HuH-7 (cell line): ENCODE measurements around the gene HIRA.
"Not testable (repeated sequence)": the region's sequence is repeated elsewhere in the genome, so short reads cannot be mapped to it uniquely, and the experiment has no call there.

Experiments used
- DNase-seq: peaks from one replicate; pipeline ENCODE4 v3.0.0; 2011; ENCODE audit warnings: low spot score

Gene HIRA

DNA sequence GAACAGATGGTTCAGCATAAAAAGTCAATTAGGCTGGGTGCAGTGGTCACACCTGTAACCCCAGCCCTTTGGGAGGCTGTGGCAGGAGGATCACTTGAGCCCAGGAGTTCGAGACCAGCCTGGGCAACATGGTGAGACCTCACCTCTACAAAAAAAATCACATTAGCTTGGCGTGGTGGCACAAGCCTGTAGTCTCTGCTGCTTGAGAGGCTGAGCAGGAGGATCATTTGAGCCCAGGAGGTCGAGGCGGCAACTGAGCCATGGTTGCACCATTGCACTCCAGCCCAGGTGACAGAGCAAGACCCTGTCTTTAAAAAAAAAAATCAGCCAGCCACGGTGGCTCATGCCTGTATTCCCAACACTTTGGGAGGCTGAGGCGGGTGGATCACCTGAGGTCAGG, 108.1 kb downstream of the HIRA start:
- DNase-seq: not testable (repeated sequence)

DNA sequence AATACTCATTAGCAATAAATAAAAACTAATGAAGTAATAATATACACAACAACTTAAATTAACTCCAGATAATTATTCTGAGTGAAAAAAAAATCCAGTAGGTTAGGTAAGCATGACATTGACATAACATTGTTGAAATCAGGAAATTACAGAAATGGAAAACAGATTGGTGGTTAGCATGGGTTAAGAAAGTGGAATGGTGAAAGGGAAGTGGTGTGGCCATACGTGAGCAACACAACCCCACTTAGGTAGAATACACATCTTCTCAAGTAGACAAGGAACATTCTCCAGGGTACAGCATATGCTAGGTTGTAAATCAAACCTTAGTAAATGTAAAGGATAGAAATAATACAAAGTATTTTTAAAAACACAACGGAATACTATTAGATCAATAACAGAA, 109.8 kb downstream of the HIRA start:
- no peak for DNase-seq

DNA sequence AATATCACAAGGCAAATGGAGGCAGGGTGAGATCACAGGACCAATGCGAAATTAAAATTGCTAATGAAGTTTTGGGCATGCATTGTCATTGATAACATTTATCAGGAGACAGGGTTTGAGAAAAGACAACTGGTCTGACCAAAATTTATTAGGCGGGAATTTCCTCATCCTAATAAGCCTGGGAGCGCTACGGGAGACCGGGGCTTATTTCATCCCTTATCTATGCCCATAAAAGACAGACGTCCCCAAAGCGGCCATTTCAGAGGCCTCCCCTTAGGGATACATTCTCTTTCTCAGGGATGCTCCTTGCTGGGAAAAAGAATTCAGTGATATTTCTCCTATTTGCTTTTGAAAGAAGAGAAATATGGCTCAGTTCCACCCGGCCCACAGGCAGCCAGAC, 111.4 kb downstream of the HIRA start:
- not testable (repeated sequence) for DNase-seq

DNA sequence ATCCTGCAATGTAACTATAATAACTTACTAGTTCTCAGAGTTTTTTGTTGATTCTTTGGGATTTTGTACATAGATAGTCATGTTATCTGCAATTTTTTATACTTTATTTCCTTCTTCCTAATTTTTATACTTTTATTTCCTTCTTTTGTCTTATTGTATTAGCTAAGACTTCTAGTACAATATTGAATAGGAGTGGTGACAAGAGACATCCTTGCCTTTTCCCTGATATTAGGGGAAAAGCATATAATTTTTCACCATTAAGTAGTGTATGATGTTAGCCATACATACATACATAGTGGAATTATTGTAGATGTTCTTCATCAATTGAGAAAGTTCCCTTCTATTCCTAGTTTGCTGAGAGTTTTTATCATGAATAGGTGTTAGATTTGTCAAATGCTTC, 112.3 kb downstream of the HIRA start:
- no peak for DNase-seq

DNA sequence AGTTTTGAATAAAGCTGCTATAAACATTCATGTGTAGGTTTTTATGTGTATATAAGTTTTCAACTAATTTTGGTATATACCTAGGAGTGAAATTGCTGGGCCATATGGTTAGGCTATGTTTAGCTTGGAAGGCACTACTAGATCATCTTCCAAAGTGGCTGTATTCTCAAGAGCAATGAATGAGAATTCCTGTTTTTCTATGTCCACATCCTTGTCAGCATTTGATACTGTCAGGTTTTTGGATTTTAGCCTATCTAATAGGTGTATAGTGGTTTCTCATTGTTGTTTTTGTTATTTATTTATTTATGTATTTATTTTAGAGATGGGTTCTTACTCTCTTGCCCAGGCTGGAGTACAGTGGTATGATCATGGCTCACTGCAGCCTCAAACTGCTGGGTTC, 113.7 kb downstream of the HIRA start:
- DNase-seq: no peak

DNA sequence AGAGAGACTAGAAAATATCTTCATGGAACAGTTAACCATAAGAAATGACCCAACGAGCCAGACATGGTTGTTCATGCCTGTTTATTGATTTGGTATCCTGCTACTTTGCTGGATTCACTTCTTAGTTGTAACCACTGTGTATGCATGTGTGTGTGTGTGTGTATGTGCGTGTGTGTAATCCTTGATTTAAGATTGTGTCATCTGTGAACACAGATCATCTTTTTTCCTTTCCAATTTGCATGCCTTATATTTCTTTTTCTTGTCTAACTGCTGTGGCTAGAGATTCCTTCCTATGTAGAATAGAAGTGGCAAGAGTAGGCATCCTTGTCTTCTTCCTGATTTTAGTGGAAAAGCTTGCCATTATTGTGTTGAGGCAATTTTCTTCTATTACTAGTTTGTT, 123.7 kb downstream of the HIRA start:
- DNase-seq: no peak

DNA sequence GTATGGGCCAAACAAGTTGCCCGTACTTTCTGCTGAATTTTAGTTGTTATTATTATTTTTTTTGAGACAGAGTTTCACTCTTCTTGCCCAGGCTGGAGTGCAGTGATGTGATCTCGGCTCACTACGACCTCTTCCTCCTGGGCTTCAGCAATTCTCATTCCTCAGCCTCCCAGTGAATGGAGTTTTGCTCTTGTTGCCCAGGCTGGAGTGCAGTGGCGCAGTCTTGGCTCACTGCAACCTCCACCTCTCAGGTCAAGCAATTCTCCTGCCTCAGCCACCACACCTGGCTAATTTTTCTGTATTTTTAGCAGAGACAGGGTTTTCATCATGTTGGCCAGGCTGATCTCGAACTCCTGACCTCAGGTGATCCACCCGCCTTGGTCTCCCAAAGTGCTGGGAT, 125.0 kb downstream of the HIRA start:
- not testable (repeated sequence) for DNase-seq

DNA sequence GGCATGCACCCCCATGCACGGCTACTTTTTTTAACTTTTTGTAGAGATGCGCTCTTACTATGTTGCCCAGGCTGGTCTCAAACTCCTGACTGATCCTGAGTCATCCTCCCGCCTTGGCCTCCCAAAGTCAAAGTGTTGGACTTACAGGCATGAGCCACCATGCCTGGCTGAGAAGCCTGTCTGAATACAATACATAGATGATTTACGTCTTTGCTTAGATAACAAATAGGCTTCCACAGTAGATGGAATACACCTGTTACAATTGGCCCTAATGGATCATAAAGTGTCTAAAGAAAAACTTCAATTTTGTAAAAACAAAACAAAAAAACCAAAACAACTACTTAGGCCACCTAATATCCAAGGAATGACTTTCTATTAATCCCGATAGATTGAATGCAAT, 127.0 kb downstream of the HIRA start:
- DNase-seq: no peak

DNA sequence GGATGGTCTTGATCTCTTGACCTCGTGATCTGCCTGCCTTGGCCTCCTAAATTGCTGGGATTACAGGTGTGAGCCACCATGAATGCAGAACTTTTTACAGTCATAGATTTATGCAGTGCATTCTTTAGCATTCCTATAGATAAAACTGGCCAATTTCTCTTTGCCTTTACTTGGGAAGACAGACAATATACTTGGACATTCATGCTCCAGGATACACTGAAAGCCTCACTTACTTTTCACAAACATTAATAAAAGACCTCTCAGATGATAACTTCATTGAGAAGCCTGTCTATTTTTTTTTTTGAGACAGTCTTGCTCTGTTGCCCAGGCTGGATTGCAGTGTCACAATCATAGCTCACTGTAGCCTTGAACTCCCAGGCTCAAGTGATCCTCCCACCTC, 127.7 kb downstream of the HIRA start:
- DNase-seq: no peak

DNA sequence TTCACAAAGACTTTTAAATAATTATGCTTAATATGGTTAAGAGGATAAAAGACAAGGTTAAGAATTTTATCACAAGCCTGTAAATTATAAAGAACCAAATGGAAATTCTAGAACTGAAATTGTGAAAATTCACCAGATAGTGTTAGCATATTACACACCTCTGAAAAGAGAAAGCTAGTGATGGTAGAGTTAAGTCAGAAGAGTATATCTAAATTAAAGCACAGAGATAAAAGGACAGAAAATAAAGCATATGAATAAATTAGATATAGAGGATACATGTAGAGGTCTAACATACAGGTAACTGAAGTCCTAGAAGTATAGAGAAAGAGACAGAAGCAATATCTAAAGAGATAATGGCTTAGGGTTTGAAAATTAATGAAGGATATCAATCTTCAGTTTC, 135.8 kb downstream of the HIRA start:
- no peak for DNase-seq

DNA sequence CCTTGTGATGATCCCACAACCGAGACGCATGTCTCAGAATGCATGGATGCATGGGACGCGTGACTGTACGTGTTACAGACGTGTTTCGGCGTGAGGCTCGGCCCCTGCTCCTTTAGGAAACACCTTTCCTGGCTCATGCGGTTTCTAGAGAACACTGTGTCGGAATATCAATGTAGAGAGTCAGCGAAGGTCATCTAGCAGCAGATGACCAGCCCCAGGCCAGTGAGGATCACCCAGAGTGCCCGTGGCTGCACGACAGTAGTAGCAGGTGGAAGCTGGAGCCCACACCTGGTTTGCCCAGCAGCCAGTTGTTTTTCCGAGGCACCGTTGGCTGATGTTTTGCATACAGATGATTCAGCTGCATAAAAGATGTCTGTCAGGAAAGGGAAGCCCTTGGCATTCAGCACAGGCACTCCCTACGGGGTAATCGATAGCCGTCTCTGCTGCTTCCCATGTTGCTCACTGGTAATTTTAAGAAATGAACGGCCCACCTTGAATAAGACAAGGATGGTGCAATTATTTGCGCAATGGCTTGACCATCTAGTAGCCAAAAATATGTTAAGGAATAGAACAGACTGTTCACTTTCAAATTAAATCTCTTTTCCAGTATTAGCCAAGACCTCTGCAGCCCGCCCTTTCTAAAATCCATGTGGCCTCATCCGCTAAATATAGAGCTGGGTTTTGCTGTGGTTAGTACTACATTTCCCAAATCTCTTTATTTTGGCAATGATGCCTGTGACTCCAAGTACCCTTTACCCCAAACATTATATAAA, 138.9 kb downstream of the HIRA start:
- DNase-seq: no peak

DNA sequence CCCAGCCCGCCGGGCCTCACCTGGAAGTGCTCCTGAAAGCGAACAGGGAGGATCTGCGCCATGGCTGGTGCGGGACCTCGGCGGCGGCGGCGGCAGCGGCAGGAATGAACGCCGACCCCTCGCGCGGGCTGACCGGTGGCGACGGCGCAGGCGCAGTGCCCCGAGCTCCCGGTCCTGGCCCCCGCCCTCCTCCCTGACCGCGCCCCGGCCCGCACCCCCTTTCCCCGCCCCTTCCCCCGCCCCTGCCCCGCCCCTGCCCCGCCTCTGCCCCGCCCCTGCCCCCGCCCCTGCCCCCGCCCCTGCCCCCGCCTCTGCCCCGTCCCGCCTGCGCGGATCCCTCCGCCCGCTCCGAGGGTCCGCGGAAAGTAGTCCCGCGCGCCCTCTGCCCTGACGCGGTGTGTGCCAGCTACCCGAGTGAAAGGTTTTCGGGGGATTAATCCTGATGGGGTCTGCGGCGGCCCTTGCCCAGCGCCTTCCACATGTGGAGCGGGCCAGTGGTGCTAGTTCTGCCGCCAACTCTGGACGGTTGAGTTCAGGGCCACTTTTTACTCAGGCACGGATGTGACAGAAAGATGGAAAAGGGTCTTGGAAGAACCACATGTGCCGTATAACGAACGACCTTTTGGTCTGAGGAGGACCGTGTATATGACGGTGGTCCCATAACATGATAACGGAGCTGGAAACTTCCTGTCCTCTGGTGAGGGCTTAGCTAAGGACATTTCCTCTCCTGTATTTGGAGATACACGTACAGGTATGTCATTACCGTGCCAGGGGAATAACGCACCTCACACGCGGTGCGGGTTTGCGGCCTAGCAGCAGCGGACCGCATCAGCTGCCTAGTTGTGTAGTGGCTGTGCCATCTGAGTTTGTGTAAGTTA, 139.7 kb downstream of the HIRA start, which contains the start of gene CLTCL1:
Gene CLTCL1 (minus strand): TSS at position 140 of the 878 bp plus-strand sequence. CDS start 78 bp downstream, at position 62.
- DNase-seq: peak; percentile 91

DNA sequence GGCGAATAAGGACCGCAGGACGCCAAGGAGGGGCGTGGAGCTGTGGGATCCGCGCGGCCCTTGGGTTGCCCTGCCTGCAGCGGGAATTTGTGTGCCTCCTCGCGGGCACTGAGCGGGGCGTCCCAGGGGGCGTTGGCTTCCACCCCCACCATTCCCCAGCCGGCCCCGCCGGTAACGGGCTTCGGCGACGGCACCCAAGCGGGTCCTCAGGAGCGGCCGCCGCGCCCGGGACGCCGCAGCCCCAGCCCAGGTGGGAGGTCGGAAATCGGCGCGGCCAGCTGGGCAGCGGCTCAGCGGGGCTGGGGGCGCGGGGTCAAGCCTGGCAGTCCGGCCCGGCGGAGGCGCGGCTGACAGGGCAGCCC, 140.3 kb downstream of the HIRA start:
- no peak for DNase-seq

DNA sequence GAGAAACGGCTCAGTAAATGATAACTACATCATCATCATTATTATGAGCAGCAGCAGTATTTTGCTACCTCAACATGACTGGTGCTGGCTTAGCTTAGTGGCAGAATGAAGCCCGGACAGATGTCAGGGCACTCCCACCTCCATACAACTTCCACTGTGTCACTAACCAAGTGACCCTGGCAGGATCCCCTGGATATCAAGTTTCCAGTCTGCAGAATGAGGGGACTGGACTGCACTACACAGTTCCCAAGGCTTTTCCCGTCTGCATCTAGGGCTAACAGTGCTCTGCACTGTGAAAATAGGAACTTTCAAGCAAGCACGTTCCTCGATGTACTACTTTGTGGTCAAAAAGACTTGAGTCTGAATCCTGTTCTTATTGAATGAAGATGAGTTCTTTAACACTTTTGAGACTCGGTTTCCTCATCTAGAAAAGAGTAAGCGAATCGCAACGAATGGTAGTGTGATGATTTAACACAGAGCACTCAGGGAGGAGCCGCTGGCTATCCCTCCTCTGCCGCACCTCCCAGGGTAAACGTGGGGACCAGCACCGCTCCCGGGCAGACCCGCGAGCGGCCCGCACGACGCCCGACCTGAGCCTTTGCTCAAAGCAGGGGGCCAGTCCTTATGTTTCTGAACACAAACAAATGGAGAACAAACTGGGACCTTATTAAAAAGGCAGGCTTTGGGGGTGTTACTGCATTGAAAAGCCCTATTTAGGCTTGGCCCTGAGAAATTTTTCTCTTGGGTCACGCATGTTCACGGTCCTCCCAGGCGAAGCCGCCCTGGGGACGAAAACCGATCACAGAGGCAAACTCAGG, 140.9 kb downstream of the HIRA start:
- peak; percentile 43 for DNase-seq

DNA sequence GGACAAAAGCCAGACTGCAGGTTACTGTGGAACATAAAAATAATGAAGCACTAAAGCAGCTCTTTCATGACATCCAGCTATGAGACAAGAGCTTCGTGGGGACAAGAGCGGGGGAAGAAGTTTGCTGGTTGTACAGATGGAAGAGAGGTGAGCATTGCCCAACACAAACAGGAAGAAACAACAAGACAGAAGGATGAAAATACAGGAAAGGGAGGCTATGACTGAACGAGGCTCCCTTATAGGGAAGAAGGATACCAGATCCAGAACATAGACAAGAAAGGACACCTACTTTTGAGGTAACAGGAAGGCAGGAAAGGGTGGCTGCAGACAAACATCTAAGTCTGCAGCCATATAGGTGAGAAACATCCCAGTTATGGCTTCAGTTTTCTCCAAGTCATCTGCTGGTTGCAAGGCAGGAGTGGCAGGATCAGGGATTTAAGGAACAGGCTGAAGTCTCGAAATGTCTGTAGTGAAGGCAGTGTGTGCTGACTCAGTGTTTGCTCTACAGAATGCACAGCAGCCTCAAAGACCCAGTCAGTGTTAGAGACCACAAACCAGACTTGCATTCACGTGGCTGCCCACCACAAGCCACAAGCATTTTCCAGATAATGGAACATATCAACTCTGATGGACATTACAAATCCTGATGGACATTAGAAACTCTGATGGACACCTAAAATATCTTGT, 141.9 kb downstream of the HIRA start:
- DNase-seq: no peak

DNA sequence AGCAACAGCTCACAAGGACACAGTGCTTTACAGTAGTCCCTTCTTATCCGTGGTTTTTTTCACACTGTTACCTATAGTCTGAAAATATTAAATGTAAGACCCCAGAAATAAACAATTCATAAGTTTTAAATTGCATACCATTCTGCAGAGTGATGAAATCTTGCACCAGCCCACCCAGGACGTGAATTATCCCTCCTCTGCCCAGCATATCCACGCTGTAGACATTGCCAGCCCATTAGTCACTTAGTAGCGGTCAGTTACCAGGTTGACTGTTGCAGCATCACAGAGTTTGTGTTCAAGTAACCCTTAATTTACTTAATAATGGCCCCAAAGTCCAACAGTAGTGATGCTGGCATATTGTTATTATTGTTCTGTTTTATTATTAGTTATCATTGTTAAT, 143.6 kb downstream of the HIRA start:
- no peak for DNase-seq

DNA sequence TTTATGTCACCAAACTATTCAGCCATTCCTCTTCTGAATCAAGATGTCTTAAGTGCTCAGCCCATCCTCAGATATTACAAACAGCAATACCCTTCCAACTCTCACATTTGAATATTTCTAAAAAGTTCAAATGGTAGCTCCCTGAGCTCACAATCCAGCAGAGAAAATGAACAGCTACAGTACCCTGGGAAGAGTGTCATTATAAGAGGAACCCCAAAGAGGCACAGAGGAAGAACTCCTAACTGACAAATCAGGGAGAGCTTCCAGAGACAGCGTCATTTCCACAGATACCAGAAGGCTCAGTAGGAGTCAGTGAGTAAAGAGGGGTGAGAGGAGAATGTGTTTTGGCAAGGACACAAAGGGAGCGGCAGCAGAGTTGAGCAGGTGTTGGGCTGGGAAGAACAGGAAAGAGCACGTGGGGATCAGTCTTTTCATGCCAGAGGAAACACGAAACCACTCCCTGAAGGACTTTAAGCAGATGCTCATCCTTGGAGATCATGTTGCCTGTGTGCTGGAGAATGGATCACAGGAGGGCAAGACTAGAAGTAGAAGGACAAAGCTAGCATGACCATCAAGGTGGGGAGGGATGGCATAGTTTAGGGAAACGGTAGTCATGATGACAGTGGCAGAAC, 144.3 kb downstream of the HIRA start:
- no peak for DNase-seq

DNA sequence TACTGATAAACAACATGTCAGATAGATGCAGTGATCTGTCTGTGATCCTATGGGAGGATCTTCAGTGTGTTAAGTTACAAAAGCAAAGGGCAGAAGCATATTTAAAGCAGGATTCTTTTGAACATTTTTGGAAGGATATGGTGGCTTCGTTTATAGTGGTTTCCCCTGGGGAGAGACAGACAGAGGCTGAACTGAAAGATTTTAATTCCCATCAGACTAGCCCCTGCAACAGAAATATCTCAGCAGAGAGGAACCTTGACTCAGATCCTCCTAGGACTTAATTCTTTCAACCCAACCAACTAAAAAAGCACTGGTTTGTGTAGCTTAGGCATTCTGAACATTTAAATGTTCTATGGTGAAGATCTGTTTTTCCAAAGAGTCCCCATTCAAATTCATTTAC, 145.7 kb downstream of the HIRA start:
- DNase-seq: no peak
